Measurements from ENCODE around the gene PPFIBP2. TPM values are rescaled to one million over a fixed set of nuclear protein-coding genes. Genes with fewer than 3 reads are reported as not detected.
A peak's percentile ranks its signal among the peaks of the same experiment; 100 is the strongest.

PPFIBP2 gene
- total and polyA plus RNA-seq, 2 of the 13 experiments (the other 11 are each of a cell fraction or from before 2014, with no cell fraction given): 15.0 to 52.5 TPM

DNA sequence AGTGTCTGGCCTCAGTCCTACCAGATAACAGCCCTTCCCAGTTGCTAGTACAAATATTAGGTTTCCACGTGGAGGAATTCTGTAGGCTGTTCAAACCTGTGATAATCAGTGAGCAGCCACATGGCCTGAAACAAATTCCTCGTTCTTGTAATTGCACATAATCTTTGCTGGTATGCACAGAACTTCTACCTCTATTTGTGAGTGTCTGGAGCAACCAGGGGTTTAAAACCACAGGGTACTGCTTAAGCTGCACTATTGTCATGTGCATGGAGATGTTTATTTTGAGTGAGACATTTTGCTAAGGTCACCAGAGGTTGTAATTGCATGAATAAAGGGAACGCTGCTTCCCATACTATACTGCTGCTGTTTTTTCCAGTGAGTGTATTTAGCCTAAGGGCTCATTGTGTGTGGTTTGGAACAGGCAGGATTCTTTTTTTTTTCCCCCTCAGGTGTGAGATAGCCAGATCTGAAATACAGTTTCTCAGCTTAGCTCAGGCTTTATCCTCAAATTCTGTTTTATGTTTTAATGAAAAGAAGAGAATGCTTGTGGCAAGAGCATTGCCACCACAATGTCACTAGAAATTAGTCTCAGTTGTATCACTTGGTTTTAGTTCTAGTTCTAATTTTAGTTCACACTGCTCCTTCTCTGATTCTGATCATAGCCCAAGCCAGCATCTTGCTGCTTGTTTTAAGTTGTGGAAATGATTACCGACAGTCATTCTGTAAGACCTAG lies 99.0 kb downstream of the PPFIBP2 start (continued):
- TF ChIP-seq, protein P1, sequence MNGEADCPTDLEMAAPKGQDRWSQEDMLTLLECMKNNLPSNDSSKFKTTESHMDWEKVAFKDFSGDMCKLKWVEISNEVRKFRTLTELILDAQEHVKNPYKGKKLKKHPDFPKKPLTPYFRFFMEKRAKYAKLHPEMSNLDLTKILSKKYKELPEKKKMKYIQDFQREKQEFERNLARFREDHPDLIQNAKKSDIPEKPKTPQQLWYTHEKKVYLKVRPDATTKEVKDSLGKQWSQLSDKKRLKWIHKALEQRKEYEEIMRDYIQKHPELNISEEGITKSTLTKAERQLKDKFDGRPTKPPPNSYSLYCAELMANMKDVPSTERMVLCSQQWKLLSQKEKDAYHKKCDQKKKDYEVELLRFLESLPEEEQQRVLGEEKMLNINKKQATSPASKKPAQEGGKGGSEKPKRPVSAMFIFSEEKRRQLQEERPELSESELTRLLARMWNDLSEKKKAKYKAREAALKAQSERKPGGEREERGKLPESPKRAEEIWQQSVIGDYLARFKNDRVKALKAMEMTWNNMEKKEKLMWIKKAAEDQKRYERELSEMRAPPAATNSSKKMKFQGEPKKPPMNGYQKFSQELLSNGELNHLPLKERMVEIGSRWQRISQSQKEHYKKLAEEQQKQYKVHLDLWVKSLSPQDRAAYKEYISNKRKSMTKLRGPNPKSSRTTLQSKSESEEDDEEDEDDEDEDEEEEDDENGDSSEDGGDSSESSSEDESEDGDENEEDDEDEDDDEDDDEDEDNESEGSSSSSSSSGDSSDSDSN (CRISPR knock-in tag; IDR thresholded peaks at IDR 0.05): no peak
- TF ChIP-seq, protein P2, sequence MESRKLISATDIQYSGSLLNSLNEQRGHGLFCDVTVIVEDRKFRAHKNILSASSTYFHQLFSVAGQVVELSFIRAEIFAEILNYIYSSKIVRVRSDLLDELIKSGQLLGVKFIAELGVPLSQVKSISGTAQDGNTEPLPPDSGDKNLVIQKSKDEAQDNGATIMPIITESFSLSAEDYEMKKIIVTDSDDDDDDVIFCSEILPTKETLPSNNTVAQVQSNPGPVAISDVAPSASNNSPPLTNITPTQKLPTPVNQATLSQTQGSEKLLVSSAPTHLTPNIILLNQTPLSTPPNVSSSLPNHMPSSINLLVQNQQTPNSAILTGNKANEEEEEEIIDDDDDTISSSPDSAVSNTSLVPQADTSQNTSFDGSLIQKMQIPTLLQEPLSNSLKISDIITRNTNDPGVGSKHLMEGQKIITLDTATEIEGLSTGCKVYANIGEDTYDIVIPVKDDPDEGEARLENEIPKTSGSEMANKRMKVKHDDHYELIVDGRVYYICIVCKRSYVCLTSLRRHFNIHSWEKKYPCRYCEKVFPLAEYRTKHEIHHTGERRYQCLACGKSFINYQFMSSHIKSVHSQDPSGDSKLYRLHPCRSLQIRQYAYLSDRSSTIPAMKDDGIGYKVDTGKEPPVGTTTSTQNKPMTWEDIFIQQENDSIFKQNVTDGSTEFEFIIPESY (CRISPR knock-in tag; IDR thresholded peaks at IDR 0.05): no peak
- TF ChIP-seq PHF21A (CRISPR knock-in tag; IDR thresholded peaks at IDR 0.05) (no peak; the same call in 1 of the 2 replicates), BRCA1 (CRISPR knock-in tag; IDR thresholded peaks at IDR 0.05) (no peak), ZBTB21 (CRISPR knock-in tag; IDR thresholded peaks at IDR 0.05) (no peak), ZNF3 (CRISPR knock-in tag; IDR thresholded peaks at IDR 0.05) (peak; percentile 29; the same call in 1 of the 2 replicates), CBX2 (IDR thresholded peaks at IDR 0.05; ENCODE audit: low read depth, low read length) (no peak), CBX2 (CRISPR knock-in tag; IDR thresholded peaks at IDR 0.05; ENCODE audit: low read depth) (no peak), ZFP37 (CRISPR knock-in tag; IDR thresholded peaks at IDR 0.05; ENCODE audit: borderline replicate concordance) (no peak), E2F5 (CRISPR knock-in tag; conservative IDR thresholded peaks at IDR 0.05) (no peak), LCORL (IDR thresholded peaks at IDR 0.05) (no peak), LCORL (CRISPR knock-in tag; IDR thresholded peaks at IDR 0.05) (no peak), KLF9 (CRISPR knock-in tag; IDR thresholded peaks at IDR 0.05; ENCODE audit: low read depth) (no peak), ZNF329 (CRISPR knock-in tag; IDR thresholded peaks at IDR 0.05; ENCODE audit: low read depth) (no peak), ZNF326 (CRISPR knock-in tag; IDR thresholded peaks at IDR 0.05; ENCODE audit: borderline replicate concordance) (no peak), SRSF4 (IDR thresholded peaks at IDR 0.05; ENCODE audit: low read depth, low read length, poor library complexity, severe bottlenecking) (no peak), NCOA2 (CRISPR knock-in tag; IDR thresholded peaks at IDR 0.05) (peak; percentile 65)
- TF ChIP-seq, protein P3, sequence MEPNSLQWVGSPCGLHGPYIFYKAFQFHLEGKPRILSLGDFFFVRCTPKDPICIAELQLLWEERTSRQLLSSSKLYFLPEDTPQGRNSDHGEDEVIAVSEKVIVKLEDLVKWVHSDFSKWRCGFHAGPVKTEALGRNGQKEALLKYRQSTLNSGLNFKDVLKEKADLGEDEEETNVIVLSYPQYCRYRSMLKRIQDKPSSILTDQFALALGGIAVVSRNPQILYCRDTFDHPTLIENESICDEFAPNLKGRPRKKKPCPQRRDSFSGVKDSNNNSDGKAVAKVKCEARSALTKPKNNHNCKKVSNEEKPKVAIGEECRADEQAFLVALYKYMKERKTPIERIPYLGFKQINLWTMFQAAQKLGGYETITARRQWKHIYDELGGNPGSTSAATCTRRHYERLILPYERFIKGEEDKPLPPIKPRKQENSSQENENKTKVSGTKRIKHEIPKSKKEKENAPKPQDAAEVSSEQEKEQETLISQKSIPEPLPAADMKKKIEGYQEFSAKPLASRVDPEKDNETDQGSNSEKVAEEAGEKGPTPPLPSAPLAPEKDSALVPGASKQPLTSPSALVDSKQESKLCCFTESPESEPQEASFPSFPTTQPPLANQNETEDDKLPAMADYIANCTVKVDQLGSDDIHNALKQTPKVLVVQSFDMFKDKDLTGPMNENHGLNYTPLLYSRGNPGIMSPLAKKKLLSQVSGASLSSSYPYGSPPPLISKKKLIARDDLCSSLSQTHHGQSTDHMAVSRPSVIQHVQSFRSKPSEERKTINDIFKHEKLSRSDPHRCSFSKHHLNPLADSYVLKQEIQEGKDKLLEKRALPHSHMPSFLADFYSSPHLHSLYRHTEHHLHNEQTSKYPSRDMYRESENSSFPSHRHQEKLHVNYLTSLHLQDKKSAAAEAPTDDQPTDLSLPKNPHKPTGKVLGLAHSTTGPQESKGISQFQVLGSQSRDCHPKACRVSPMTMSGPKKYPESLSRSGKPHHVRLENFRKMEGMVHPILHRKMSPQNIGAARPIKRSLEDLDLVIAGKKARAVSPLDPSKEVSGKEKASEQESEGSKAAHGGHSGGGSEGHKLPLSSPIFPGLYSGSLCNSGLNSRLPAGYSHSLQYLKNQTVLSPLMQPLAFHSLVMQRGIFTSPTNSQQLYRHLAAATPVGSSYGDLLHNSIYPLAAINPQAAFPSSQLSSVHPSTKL (CRISPR knock-in tag; IDR thresholded peaks at IDR 0.05): peak; percentile 73
- TF ChIP-seq, protein P4, sequence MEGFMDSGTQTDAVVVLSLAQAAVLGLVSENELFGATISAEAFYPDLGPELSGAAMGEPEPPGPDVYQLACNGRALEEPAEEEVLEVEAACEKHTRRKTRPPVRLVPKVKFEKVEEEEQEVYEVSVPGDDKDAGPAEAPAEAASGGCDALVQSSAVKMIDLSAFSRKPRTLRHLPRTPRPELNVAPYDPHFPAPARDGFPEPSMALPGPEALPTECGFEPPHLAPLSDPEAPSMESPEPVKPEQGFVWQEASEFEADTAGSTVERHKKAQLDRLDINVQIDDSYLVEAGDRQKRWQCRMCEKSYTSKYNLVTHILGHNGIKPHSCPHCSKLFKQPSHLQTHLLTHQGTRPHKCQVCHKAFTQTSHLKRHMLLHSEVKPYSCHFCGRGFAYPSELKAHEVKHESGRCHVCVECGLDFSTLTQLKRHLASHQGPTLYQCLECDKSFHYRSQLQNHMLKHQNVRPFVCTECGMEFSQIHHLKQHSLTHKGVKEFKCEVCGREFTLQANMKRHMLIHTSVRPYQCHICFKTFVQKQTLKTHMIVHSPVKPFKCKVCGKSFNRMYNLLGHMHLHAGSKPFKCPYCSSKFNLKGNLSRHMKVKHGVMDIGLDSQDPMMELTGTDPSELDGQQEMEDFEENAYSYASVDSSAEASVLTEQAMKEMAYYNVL (CRISPR knock-in tag; IDR thresholded peaks at IDR 0.05; ENCODE audit: borderline replicate concordance): no peak
